ENCODE data around the gene ABHD16A.
A peak's percentile ranks its signal among the peaks of the same experiment; 100 is the strongest.

ABHD16A gene

GRCh38 chr6:31729515-31729978 lies 26.4 kb upstream of the ABHD16A start:
- TF ChIP-seq TARDBP (IDR thresholded peaks at IDR 0.05), result no peak
- TF ChIP-seq SP1 (IDR thresholded peaks at IDR 0.05), result peak; percentile 34; the same call in 1 of the 2 replicates
- CTCF ChIA-PET, result interaction anchor here (1.2 to 2.0 kb wide), 8 partner anchors 9 to 97 kb away, joined by 3 to 13 read pairs (median 6); partner anchors contain the start of genes LSM2, LY6G6D and MSH5
- POLR2A ChIA-PET, result interaction anchor here (0.7 to 4.2 kb wide), 19 partner anchors 8 to 169 kb away, joined by 3 to 40 read pairs (median 6); partner anchors contain the start of genes ABHD16A, C6orf47, HSPA1A and HSPA1B
- DNase-seq (ENCODE audit: extremely low spot score), result peak; percentile 77

GRCh38 chr6:31728767-31729514 lies 25.8 kb upstream of the ABHD16A start, which contains the start of gene DDAH2:
Gene DDAH2 (minus strand): TSS chr6:31729299. CDS start chr6:31729161, 138 bp downstream.
- DNase-seq (ENCODE audit: extremely low spot score), result no peak
- CTCF ChIA-PET, result interaction anchor here (1.2 to 2.0 kb wide), 6 partner anchors 9 to 78 kb away, joined by 3 to 13 read pairs (median 9); partner anchors contain the start of genes LSM2, LY6G6D and MSH5
- TF ChIP-seq HDGF (IDR thresholded peaks at IDR 0.05; ENCODE audit: borderline replicate concordance) (no peak), SP1 (IDR thresholded peaks at IDR 0.05) (no peak), ELF4 (IDR thresholded peaks at IDR 0.05) (no peak), TARDBP (IDR thresholded peaks at IDR 0.05) (no peak), NFRKB (IDR thresholded peaks at IDR 0.05) (no peak), CTBP1 (IDR thresholded peaks at IDR 0.05; ENCODE audit: borderline replicate concordance) (no peak), FOXM1 (IDR thresholded peaks at IDR 0.05; ENCODE audit: borderline replicate concordance) (no peak), BHLHE40 (IDR thresholded peaks at IDR 0.05; ENCODE audit: borderline replicate concordance) (no peak), FOXA1 (IDR thresholded peaks at IDR 0.05) (no peak)
- POLR2A ChIA-PET, result interaction anchor here (0.7 to 4.2 kb wide), 13 partner anchors 8 to 102 kb away, joined by 3 to 40 read pairs (median 5); partner anchors contain the start of genes ABHD16A, HSPA1A, HSPA1L and LSM2

- POLR2A ChIA-PET, result interaction anchor here (1.2 to 4.2 kb wide), 2 partner anchors 11 to 102 kb away, joined by 4 to 40 read pairs; partner anchors contain the start of gene MSH5
- CTCF ChIA-PET, result no interaction called here
- TF ChIP-seq ARNT (IDR thresholded peaks at IDR 0.05) (no peak), FOXM1 (IDR thresholded peaks at IDR 0.05; ENCODE audit: borderline replicate concordance) (no peak), FOXK2 (IDR thresholded peaks at IDR 0.05) (no peak), ZNF384 (IDR thresholded peaks at IDR 0.05) (no peak), LEF1 (IDR thresholded peaks at IDR 0.05; ENCODE audit: borderline replicate concordance) (no peak), BHLHE40 (IDR thresholded peaks at IDR 0.05; ENCODE audit: borderline replicate concordance) (no peak), L3MBTL2 (conservative IDR thresholded peaks at IDR 0.05) (no peak), PKNOX1 (IDR thresholded peaks at IDR 0.05) (no peak), NFRKB (IDR thresholded peaks at IDR 0.05) (no peak), HDGF (IDR thresholded peaks at IDR 0.05; ENCODE audit: borderline replicate concordance) (no peak), TARDBP (IDR thresholded peaks at IDR 0.05) (no peak)
- no peak for DNase-seq (ENCODE audit: extremely low spot score)
Observed at GRCh38 chr6:31727717-31728671, 24.9 kb upstream of the ABHD16A start.

- TF ChIP-seq LEF1 (IDR thresholded peaks at IDR 0.05; ENCODE audit: borderline replicate concordance) (no peak), ARNT (IDR thresholded peaks at IDR 0.05) (no peak)
- ChIA-PET CTCF (no interaction called here), POLR2A (interaction anchor here (1.2 to 4.2 kb wide), 3 partner anchors 12 to 103 kb away, joined by 3 to 40 read pairs (median 4); partner anchors contain the start of gene MSH5)
- DNase-seq (ENCODE audit: extremely low spot score), result no peak
Observed at GRCh38 chr6:31727034-31727716, 24.1 kb upstream of the ABHD16A start.

- TF ChIP-seq TARDBP (IDR thresholded peaks at IDR 0.05) (no peak), CTBP1 (IDR thresholded peaks at IDR 0.05; ENCODE audit: borderline replicate concordance) (no peak), PKNOX1 (IDR thresholded peaks at IDR 0.05) (no peak), L3MBTL2 (conservative IDR thresholded peaks at IDR 0.05) (no peak), FOXM1 (IDR thresholded peaks at IDR 0.05; ENCODE audit: borderline replicate concordance) (no peak), SUZ12 (IDR thresholded peaks at IDR 0.05) (no peak), FOXA1 (IDR thresholded peaks at IDR 0.05) (no peak), FOXK2 (IDR thresholded peaks at IDR 0.05) (no peak), NFRKB (IDR thresholded peaks at IDR 0.05) (no peak), HDGF (IDR thresholded peaks at IDR 0.05; ENCODE audit: borderline replicate concordance) (no peak), LEF1 (IDR thresholded peaks at IDR 0.05; ENCODE audit: borderline replicate concordance) (no peak), ZNF384 (IDR thresholded peaks at IDR 0.05) (no peak), BHLHE40 (IDR thresholded peaks at IDR 0.05; ENCODE audit: borderline replicate concordance) (no peak), ELF4 (IDR thresholded peaks at IDR 0.05) (no peak), SP1 (IDR thresholded peaks at IDR 0.05) (no peak), ARNT (IDR thresholded peaks at IDR 0.05) (no peak)
- no peak for DNase-seq (ENCODE audit: extremely low spot score)
- POLR2A ChIA-PET, result interaction anchor here (0.8 to 1.5 kb wide), 6 partner anchors 11 to 28 kb away, joined by 3 to 6 read pairs (median 3); partner anchors contain the start of genes ABHD16A, CLIC1 and MSH5
- CTCF ChIA-PET, result no interaction called here
Observed at GRCh38 chr6:31725502-31726350, 22.6 kb upstream of the ABHD16A start.

Measured in HEK293T (cell line).